Body of pancreas (tissue), 4 donors: Measurements from ENCODE around the gene ELL2.

Experiments used
- POLR2A ChIP-seq, 3 donors: fragments of 450-650 bp; IDR thresholded peaks; one replicate each; pipeline ENCODE4 v1.6.1; 2016; ENCODE audit warnings: antibody characterized with exemption in 3 of 3, mild to moderate bottlenecking in 2 of 3
- TF ChIP-seq, protein P1 (sequence below), 7 experiments: fragments of 450-650 bp in 4 of 7; fragments of 200-600 bp in 3 of 7; sonication (generic) in 3 of 7; IDR thresholded peaks; one replicate each; pipeline ENCODE4 v1.5.1; 2016 to 2019; ENCODE audit warnings: antibody characterized with exemption in 7 of 7

DNA sequence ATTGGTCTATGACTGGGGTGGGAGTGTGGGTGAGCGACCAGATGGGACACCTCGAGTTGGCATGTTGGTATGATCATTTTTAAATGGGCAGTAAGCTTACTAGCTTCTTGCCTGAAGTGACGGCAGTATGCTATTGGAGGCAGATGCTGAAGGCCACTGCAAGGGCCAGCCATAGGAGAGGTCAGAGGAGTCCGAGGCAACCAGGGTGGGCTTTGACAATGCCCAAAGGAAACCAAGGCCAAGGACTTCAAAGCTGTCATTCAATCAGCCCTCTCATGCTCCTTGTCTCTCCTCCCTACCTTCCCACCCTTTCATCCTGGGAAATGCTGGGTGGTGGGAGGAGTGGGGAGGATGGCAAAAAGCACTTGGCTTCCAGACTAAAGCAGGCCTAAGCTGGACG, 82.0 kb downstream of the ELL2 start:
- TF ChIP-seq, protein P1, sequence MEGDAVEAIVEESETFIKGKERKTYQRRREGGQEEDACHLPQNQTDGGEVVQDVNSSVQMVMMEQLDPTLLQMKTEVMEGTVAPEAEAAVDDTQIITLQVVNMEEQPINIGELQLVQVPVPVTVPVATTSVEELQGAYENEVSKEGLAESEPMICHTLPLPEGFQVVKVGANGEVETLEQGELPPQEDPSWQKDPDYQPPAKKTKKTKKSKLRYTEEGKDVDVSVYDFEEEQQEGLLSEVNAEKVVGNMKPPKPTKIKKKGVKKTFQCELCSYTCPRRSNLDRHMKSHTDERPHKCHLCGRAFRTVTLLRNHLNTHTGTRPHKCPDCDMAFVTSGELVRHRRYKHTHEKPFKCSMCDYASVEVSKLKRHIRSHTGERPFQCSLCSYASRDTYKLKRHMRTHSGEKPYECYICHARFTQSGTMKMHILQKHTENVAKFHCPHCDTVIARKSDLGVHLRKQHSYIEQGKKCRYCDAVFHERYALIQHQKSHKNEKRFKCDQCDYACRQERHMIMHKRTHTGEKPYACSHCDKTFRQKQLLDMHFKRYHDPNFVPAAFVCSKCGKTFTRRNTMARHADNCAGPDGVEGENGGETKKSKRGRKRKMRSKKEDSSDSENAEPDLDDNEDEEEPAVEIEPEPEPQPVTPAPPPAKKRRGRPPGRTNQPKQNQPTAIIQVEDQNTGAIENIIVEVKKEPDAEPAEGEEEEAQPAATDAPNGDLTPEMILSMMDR (IDR thresholded peaks at IDR 0.05): no peak
- TF ChIP-seq POLR2A (IDR thresholded peaks at IDR 0.05): no peak
